ENCODE measurements around the gene HDAC7.

HDAC7 gene

GRCh38 chr12:47856721-47857575 lies 37.2 kb upstream of the HDAC7 start:
- TF ChIP-seq CTBP1 (IDR thresholded peaks at IDR 0.05; ENCODE audit: borderline replicate concordance) (no peak), ELF4 (IDR thresholded peaks at IDR 0.05) (no peak), LEF1 (IDR thresholded peaks at IDR 0.05; ENCODE audit: borderline replicate concordance) (no peak), PKNOX1 (IDR thresholded peaks at IDR 0.05) (no peak), ARNT (IDR thresholded peaks at IDR 0.05) (no peak), NFRKB (IDR thresholded peaks at IDR 0.05) (no peak), TARDBP (IDR thresholded peaks at IDR 0.05) (no peak), L3MBTL2 (conservative IDR thresholded peaks at IDR 0.05) (no peak), FOXM1 (IDR thresholded peaks at IDR 0.05; ENCODE audit: borderline replicate concordance) (no peak), ZNF384 (IDR thresholded peaks at IDR 0.05) (no peak), SP1 (IDR thresholded peaks at IDR 0.05) (no peak), SUZ12 (IDR thresholded peaks at IDR 0.05) (no peak), FOXA1 (IDR thresholded peaks at IDR 0.05) (no peak), FOXK2 (IDR thresholded peaks at IDR 0.05) (no peak), BHLHE40 (IDR thresholded peaks at IDR 0.05; ENCODE audit: borderline replicate concordance) (no peak), HDGF (IDR thresholded peaks at IDR 0.05; ENCODE audit: borderline replicate concordance) (no peak)
- CTCF ChIA-PET = no interaction called here
- POLR2A ChIA-PET = no interaction called here
- DNase-seq (ENCODE audit: extremely low spot score) = no peak

GRCh38 chr12:47856094-47856493 lies 36.4 kb upstream of the HDAC7 start:
- CTCF ChIA-PET = interaction anchor here (1.4 kb wide), 1 partner anchor 18 kb away, joined by 5 read pairs; no protein-coding TSS in a partner anchor
- no peak for DNase-seq (ENCODE audit: extremely low spot score)
- TF ChIP-seq CTBP1 (IDR thresholded peaks at IDR 0.05; ENCODE audit: borderline replicate concordance) = no peak
- TF ChIP-seq NFRKB (IDR thresholded peaks at IDR 0.05) = no peak
- TF ChIP-seq PKNOX1 (IDR thresholded peaks at IDR 0.05) = no peak
- TF ChIP-seq FOXA1 (IDR thresholded peaks at IDR 0.05) = no peak
- TF ChIP-seq FOXM1 (IDR thresholded peaks at IDR 0.05; ENCODE audit: borderline replicate concordance) = no peak
- TF ChIP-seq ARNT (IDR thresholded peaks at IDR 0.05) = no peak
- no peak for TF ChIP-seq SP1 (IDR thresholded peaks at IDR 0.05)
- no peak for TF ChIP-seq FOXK2 (IDR thresholded peaks at IDR 0.05)
- TF ChIP-seq HDGF (IDR thresholded peaks at IDR 0.05; ENCODE audit: borderline replicate concordance) = no peak
- TF ChIP-seq TARDBP (IDR thresholded peaks at IDR 0.05) = no peak
- no peak for TF ChIP-seq ELF4 (IDR thresholded peaks at IDR 0.05)
- POLR2A ChIA-PET = no interaction called here

GRCh38 chr12:47855502-47855901 lies 35.8 kb upstream of the HDAC7 start:
- DNase-seq (ENCODE audit: extremely low spot score) = no peak
- no peak for TF ChIP-seq LEF1 (IDR thresholded peaks at IDR 0.05; ENCODE audit: borderline replicate concordance)
- no peak for TF ChIP-seq ELF4 (IDR thresholded peaks at IDR 0.05)
- no peak for TF ChIP-seq L3MBTL2 (conservative IDR thresholded peaks at IDR 0.05)
- no peak for TF ChIP-seq SUZ12 (IDR thresholded peaks at IDR 0.05)
- TF ChIP-seq FOXA1 (IDR thresholded peaks at IDR 0.05) = no peak
- TF ChIP-seq ARNT (IDR thresholded peaks at IDR 0.05) = no peak
- no peak for TF ChIP-seq BHLHE40 (IDR thresholded peaks at IDR 0.05; ENCODE audit: borderline replicate concordance)
- no peak for TF ChIP-seq FOXM1 (IDR thresholded peaks at IDR 0.05; ENCODE audit: borderline replicate concordance)
- no peak for TF ChIP-seq CTBP1 (IDR thresholded peaks at IDR 0.05; ENCODE audit: borderline replicate concordance)
- no peak for TF ChIP-seq NFRKB (IDR thresholded peaks at IDR 0.05)
- no peak for TF ChIP-seq ZNF384 (IDR thresholded peaks at IDR 0.05)
- TF ChIP-seq PKNOX1 (IDR thresholded peaks at IDR 0.05) = no peak
- no peak for TF ChIP-seq HDGF (IDR thresholded peaks at IDR 0.05; ENCODE audit: borderline replicate concordance)
- TF ChIP-seq SP1 (IDR thresholded peaks at IDR 0.05) = no peak
- no peak for TF ChIP-seq TARDBP (IDR thresholded peaks at IDR 0.05)
- no peak for TF ChIP-seq FOXK2 (IDR thresholded peaks at IDR 0.05)
- POLR2A ChIA-PET = no interaction called here
- CTCF ChIA-PET = interaction anchor here (0.6 to 1.4 kb wide), 2 partner anchors 17 to 95 kb away, joined by 4 to 5 read pairs; no protein-coding TSS in a partner anchor

- CTCF ChIA-PET = no interaction called here
- DNase-seq (ENCODE audit: extremely low spot score) = no peak
- POLR2A ChIA-PET = no interaction called here
- TF ChIP-seq FOXA1 (IDR thresholded peaks at IDR 0.05) (no peak), ZNF384 (IDR thresholded peaks at IDR 0.05) (no peak), NFRKB (IDR thresholded peaks at IDR 0.05) (no peak), L3MBTL2 (conservative IDR thresholded peaks at IDR 0.05) (no peak), PKNOX1 (IDR thresholded peaks at IDR 0.05) (no peak), TARDBP (IDR thresholded peaks at IDR 0.05) (no peak), ELF4 (IDR thresholded peaks at IDR 0.05) (no peak), FOXK2 (IDR thresholded peaks at IDR 0.05) (no peak), SUZ12 (IDR thresholded peaks at IDR 0.05) (no peak), SP1 (IDR thresholded peaks at IDR 0.05) (no peak), FOXM1 (IDR thresholded peaks at IDR 0.05; ENCODE audit: borderline replicate concordance) (no peak), CTBP1 (IDR thresholded peaks at IDR 0.05; ENCODE audit: borderline replicate concordance) (no peak), HDGF (IDR thresholded peaks at IDR 0.05; ENCODE audit: borderline replicate concordance) (no peak), BHLHE40 (IDR thresholded peaks at IDR 0.05; ENCODE audit: borderline replicate concordance) (no peak), LEF1 (IDR thresholded peaks at IDR 0.05; ENCODE audit: borderline replicate concordance) (no peak), ARNT (IDR thresholded peaks at IDR 0.05) (no peak)
Measured at GRCh38 chr12:47854531-47854930, 34.8 kb upstream of the HDAC7 start.

- CTCF ChIA-PET = interaction anchor here (0.9 kb wide), 1 partner anchor 18 kb away, joined by 3 read pairs; no protein-coding TSS in a partner anchor
- DNase-seq (ENCODE audit: extremely low spot score) = no peak
- POLR2A ChIA-PET = no interaction called here
- TF ChIP-seq BHLHE40 (IDR thresholded peaks at IDR 0.05; ENCODE audit: borderline replicate concordance) (no peak), TARDBP (IDR thresholded peaks at IDR 0.05) (no peak), HDGF (IDR thresholded peaks at IDR 0.05; ENCODE audit: borderline replicate concordance) (no peak), FOXM1 (IDR thresholded peaks at IDR 0.05; ENCODE audit: borderline replicate concordance) (no peak), ARNT (IDR thresholded peaks at IDR 0.05) (no peak)
Measured at GRCh38 chr12:47852096-47852571, 32.4 kb upstream of the HDAC7 start.
